Measurements from ENCODE around the gene USP40.

- no peak for TF ChIP-seq CTCF (IDR thresholded peaks at IDR 0.05; ENCODE audit: poor library complexity)
- no peak for TF ChIP-seq EZH2 (IDR thresholded peaks at IDR 0.05; ENCODE audit: borderline replicate concordance)
These were observed 121.3 kb downstream of the USP40 start for GRCh38 chr2:233445152-233445830.
